Measurements from ENCODE around the gene FAM120A.
"Not testable (repeated sequence)": the region's sequence is repeated elsewhere in the genome, so short reads cannot be mapped to it uniquely, and the experiment has no call there.

The FAM120A gene

DNA sequence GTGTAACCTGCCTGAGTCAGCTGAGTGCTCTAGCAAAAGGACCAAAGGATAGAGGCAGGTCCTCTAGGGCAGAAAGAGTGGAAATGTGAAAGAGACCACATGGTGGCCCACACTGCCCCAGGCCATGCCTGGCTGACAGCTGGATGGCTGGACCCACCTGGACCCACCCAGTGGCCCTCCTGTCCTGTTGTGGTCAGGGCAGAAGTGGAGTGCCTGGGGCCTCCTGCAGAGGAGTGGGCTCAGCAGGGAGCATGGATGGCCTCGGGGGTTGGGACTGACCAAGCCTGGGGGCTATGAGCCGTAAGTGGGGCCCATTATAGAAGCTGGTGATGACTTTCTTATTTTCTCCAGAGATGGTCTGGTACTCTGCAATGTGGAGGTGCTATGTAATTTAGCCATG lies 57.6 kb downstream of the FAM120A start:
- DNase-seq (ENCODE audit: low spot score): no peak

DNA sequence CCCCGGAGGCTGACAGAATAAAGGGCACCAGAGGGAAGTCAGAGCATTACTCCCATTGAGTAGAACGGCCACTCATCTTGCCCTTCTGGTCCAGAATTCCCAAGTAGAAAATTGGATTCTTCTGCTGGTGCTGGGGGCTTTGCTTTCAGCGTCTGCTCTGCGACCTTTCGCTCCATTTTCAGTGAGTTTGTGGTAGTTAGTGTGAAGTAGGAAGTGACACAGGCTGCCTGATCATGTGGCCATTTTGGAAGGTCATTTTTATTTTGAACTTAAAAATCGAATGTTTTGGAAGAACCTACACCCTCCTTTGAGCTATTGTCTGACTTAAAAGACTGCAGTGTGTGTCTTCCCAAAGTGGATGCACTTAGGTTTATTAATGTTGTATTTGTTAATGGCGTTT lies 58.6 kb downstream of the FAM120A start:
- DNase-seq (ENCODE audit: low spot score): no peak

DNA sequence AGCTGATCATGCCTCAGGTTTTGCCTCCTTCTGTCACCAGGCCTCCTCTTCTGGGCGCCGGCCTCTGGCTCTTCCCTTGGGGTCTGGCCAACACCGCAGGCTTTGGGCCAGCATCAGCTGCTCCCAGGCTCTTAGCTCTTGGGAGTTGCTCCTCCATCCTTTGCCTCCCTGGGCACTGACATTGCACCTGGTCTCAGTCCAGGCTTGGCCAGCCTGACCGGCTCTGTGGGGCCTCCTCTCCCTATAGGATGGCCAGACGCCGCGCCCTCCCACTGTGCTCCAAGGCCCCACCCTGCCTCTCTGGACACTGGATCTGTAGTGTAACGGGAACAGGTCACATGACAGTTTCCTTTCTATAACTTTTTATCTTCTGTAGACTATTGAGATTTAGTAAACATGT lies 59.7 kb downstream of the FAM120A start:
- not testable (repeated sequence) for DNase-seq (ENCODE audit: low spot score)

DNA sequence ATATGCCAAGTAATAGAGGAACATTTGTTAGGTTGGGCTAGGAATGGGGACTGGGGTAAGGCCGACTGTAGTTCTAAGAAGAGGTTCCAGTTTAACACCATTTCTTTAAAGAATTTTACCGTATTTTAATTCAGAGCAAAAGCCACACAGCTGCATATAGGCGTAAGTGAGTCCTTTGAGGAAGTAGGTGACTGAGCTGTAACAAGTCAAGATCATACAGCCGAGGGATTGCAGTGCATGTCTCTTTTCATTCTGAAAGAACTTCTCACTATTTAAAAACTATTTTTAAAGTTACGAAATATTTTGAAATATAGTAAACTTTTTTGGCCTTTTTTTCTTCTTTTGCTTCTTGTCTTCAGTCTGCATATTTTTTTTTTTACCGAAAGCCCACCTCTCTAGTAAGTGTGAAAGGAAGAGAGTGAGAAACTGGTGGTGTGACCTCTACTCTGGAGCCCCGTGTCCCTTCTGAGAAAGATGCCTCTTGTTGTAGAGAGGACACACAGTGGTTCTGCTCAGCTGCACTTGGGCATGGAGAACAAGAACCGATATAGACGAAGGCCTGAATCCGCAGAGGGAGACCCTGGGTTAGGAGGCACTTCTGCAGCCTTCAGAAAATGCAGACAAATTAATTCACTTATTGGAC lies 60.8 kb downstream of the FAM120A start:
- DNase-seq (ENCODE audit: low spot score): not testable (repeated sequence)

DNA sequence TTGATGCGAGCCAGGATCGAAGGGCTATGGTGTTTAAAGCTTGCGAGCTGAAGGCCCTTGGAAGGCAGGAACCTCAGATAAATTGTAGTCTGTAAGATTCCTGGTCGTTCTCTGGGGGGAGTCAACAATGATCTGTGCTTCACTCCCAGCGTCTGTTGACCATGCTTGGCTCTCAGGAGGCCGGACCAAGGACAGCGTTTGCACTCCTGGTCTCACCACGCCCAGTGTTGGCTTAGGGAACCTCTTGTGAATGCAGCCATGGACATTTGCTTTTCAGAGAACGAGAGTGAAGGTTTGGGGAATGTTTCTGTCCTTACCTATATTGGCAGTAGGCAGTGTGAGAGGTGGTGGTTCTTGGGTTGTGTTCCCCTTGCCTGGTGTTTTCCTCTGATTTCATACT lies 62.1 kb downstream of the FAM120A start:
- no peak for DNase-seq (ENCODE audit: low spot score)

DNA sequence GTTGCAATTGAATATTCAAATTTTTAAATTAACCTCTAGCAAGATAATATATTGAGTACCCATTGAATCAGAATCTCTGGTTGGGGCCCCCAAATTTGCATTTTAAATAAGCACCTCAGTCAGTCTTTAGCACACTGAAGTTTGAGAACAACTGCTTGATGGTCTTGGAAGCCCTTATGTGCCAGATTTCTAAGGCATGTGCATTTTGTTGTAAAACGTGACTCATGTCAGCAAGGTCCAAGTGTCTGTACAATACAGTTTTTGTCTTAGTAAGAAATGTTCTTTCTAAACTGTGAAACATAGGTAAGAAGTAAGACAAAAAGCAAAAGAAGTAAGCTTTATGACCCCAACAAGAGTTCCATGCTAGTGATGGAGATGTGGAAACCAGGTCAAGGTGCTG lies 65.8 kb downstream of the FAM120A start:
- no peak for DNase-seq (ENCODE audit: low spot score)

DNA sequence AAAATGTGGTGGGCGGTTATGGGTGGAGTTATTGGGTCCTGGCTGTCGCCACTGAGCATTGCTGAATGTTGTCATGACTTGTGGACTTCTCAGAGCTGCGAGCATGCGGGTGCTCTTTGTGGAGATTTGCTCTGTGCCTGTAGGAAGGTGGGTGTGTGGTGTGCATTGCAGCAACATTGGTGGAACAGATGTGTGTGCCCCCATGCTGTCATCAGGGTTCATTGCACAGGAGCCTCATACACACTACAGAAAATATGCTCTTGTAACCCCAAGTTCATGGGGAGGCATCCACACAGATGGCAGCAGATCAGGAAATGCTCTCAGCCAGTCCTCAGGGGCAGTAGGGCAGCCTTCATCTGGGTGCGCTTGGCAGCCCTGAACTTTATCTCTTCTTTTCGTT lies 69.0 kb downstream of the FAM120A start:
- no peak for DNase-seq (ENCODE audit: low spot score)

DNA sequence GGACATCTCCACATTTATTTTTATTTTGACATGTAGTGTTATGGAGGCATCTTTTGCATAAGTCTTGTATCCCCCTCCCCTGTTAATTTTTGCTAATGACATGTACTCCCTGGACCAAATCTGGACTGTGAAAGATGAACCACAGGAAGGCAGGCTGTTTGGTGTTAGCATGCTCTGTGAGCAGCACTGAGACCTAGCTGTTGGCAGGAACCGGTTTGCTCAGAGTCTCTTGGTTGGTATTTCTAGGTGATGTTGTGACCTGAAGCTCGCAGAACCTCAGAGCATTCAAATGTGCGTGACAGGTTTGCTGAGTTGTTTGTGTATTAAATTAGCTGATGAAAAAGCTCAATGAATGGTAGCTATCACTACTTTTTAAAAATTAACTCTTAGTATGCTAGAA lies 71.3 kb downstream of the FAM120A start:
- no peak for DNase-seq (ENCODE audit: low spot score)

DNA sequence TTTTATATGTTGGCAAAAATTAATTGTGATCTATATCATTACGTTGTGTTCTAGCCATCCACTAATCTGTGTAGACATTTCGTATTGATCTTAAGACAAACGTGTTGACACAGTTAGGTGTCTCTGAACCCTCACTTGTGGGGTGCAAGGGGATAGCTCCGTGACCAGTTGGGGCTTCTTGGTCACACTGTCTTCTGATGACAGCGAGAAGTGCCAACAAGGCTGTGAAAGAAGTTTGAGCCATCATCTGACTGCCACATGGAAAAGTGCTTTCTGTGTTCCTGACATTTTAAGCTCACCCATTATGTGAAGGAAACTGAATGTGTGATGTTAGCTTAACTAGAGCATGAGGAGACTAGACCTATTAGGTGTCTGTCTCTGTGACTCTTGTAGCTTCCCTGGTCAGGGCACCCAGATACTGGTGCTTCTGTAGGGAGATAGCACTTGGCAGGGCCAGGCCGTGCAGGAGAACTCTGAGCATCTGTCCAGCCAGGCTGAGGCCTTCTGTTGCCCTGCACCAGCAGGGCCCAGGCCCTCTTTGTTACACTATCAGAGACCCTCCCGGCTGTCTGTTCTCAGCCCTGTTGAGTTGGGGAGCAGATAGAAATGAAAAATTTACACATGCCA lies 72.1 kb downstream of the FAM120A start:
- DNase-seq (ENCODE audit: low spot score): no peak

DNA sequence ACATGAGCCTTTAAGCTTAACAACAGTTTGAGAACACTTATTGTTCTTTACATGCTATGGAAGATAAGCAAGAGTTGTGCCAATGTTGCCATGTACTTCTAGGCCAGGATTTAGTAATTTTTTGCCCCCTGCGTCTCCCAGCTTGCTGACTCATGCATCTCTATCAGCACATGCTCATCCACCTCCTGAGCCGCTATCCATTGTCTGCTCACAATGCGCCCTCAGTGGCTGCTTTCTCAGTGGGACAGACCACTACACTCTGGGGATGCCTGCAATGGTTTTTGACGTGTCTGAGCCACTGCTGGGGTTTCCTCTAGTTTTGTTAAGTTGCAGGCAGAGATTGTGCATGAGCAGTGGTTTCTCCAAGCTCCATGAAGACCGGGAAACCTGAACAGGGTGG lies 74.0 kb downstream of the FAM120A start:
- DNase-seq (ENCODE audit: low spot score): no peak

DNA sequence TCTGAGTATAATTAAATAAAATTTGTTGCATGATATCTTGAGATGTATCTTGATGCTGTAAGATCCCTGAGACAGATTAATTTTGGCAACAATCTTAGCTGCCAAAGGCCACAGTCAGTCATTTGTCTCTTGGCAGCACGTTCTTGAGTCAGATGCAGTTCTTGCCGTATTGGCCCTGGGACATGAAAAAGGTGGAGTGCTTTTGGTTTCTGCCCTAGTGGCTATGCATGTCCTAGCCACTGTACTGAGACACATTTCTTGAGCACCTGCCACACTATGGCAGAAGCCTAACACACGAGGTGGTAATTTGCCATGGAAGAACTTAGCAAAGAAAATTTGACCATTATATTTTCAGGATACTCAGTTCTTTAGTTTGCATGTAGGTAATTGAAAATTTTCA lies 79.9 kb downstream of the FAM120A start:
- DNase-seq (ENCODE audit: low spot score): no peak

DNA sequence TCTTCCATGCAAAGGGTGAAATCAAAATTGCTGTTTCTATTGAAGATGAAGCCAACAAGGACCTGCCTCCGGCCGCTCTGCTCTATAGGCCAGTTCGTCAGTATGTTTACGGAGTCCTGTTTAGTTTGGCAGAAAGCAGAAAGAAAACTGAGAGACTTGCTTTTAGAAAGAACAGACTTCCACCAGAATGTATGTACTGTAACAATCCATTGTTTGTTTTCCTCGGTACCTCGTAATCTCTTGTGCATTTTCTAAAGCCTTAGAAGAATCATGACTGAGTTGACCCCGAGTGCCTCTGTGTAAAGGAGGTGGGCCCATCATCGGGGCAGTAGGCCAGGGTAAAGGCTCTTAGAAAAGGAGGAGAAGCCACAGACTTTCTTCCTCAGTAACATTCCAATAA lies 80.7 kb downstream of the FAM120A start:
- DNase-seq (ENCODE audit: low spot score): no peak

DNA sequence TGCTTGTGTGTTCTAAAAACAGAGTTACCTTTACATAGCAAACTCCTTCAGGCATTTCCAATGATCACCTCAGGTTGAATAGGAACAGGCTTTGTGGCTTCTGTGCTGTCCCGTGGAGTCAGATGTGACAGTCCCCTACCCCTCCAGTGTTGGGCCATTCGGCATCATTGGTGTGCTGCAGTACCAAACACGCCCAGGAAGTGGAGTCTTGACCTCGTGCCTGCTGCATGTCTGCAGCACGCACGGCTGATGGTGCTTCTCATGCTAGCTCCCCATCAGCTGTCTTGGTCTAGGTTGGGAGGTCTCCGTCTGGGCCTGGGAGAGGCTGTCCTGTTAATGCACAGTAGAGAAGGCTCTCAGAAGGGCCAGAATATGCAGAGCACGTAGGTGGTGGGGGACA lies 82.4 kb downstream of the FAM120A start:
- DNase-seq (ENCODE audit: low spot score): peak; percentile 19

DNA sequence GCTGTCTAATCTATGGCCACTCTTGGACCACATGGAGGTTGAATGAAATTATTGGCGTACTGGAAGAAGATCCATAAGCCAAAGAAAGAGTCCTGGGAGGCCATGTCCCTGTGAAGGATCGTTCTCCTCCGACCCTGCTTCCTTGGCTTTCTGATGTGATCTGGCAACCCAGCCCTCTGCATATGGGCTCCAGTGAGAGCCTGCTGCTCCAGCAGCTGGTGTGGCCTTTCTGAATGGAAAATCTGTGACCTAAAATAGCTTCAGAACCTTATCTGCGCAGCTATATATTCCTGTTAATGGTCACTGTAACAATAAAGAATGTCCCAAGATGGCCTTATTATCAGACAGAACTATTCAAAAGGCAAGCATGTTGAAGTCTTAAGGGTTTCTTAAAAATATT lies 84.7 kb downstream of the FAM120A start:
- no peak for DNase-seq (ENCODE audit: low spot score)

DNA sequence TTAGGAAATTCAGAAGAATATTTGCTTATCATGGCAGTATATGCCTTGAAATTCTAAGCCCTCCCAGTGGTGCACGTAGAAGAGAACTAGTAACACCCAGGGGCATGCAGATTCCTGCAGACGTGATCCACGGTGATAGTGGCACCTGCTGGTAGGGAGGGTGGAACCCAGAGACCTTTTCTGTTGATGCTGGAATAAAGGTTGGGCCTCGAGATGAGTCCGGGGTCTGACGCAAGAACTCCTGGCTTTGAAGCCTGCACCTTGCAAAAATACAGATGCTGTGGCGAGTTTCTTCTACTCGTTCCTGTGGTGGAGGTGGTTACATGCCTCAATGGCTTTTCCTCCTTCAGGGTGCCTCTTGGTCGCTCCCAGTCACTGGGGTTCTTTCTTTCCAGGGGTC lies 85.4 kb downstream of the FAM120A start:
- no peak for DNase-seq (ENCODE audit: low spot score)

DNA sequence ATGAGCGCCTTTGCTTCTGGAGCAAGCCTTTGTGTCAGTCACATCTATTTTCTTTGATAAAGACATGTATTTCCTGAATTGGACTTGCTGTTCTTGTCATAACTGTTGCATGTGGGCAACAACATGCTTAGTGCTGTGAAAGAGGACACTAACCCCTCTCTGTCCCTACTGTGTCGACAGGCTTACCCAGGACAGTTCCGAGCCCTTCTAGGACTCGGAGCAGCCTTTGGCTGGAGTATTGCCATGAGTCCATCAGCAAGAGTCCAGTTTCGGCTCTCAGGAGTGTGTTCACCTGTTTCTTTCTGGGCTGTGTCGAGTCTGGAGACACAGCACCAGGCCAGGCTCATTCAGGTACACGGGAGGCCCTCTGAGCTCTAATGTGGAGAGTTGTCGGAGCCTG lies 88.8 kb downstream of the FAM120A start:
- DNase-seq (ENCODE audit: low spot score): no peak

DNA sequence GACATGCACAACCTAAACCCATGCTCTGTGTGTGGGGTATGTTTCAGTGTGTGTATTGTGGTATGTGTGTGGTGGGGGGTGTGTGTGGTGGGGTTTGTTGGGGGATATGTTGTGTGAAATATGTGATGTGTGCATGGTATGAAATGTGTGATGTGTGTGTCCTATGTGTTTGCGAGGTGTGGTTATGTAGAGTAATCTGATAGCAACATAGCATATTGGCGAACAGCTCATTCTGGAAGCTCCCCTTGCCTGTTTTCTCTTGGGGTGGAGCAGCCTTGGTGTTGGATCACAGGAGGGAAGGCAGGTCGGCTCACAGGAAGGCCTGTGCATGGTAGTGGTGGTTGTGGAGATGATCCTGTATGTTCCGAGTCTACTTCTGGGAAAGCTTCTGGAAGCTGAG lies 89.5 kb downstream of the FAM120A start:
- DNase-seq (ENCODE audit: low spot score): no peak

DNA sequence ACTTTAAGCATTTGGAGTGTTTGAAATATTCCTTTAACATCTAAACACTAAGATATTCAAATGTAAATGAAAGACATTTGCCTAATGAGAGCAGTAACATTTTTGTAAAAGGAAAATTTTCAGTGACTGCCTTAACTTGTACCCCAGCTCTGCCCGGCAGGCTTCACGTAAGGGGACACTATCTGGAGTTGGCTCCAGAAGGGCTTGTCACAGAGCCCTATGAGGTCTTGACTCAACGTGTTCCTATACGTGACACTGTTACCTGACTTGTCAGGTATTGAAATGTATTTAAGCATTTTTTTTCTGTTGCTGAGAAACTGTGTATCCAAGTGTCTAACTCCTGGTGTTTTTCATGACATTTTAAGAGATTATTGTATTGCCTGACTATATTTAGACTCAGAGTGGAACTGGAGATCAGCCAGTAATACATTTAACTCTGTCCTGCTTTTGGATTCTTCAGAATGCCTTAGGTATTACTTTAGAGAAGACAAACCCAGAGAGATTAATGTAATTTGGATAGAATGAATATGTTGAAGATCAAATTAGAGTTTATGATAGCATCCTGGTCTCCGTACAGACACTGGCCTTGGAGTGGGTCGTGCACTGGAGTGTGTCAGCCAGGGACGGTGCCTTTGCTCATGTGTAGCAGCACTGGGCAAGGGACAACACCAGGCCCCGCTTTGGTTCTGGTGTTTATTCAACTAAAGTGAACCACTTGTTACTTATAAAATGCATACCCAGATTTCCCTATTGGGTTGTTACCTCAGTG lies 90.3 kb downstream of the FAM120A start:
- no peak for DNase-seq (ENCODE audit: low spot score)

DNA sequence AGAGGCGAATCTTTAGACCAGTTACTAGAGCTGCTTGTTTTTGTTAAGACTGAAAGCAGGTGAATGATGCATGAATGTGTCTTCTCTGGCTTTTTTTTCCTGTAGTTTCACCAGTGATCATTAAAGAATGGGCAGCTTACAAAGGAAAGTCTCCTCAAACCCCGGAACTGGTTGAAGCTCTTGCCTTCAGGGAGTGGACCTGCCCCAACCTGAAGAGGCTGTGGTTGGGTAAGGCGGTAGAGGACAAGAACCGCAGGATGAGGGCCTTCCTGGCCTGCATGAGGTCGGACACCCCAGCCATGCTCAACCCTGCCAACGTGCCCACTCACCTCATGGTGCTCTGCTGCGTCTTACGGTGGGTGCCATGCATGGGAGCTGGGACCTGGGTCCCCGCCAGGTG lies 91.6 kb downstream of the FAM120A start:
- no peak for DNase-seq (ENCODE audit: low spot score)

DNA sequence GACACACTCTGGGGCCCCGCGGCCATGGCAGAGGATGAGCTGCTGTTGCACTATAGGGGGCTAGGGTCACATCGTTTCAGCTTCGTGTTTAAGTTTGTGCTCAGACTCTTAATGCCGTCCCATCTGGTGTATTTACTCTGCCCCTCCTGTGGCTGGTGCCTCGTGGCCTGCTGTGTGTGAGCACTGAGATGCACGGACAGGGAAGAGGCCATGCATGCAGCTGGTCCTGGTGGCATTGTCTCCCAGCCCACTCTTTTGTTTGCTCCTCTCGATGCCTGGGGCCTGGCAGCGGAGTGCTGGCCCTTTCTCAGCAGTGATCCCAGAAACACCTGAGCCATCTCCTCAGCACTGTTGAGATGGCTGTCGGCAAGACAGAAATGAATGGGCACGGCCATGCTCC lies 94.9 kb downstream of the FAM120A start:
- no peak for DNase-seq (ENCODE audit: low spot score)

DNA sequence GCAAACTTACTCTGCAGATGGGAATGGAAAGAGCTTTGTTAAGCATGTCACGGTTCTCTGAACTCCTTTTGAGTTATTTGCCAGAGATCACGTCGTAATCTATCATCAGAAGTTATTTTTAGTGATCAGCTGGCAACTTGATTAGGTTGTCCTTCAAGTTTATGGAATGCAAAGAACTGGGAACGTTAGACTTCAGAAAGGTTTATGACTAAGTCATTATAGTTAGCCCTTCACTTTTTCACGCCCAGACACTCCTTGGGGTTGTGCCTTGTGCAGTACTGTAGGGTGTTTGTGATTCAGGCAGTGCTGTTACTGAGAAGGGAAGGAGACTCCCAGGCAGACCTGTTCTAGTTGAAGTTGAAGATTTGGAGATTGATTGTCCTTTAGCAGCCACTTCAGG lies 98.1 kb downstream of the FAM120A start:
- no peak for DNase-seq (ENCODE audit: low spot score)

DNA sequence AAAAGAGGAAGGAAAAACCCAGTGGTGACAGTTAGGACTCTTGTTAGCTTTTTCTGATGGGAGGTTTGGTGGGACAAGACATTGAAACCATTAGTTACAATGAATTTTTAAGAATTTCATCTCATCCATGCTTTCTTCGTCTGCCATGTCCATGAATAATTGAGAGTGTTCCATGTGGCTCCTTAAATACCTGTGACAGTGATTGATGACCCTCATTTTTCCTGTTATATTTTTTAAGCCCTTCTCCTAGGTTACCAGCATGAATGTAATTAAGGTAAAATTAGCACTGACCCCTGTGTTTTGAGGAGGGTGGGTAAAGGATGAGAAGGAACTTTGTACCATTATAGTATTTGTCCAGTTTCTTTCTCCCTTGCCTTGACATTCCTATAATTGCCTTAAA lies 101.4 kb downstream of the FAM120A start:
- DNase-seq (ENCODE audit: low spot score): no peak

DNA sequence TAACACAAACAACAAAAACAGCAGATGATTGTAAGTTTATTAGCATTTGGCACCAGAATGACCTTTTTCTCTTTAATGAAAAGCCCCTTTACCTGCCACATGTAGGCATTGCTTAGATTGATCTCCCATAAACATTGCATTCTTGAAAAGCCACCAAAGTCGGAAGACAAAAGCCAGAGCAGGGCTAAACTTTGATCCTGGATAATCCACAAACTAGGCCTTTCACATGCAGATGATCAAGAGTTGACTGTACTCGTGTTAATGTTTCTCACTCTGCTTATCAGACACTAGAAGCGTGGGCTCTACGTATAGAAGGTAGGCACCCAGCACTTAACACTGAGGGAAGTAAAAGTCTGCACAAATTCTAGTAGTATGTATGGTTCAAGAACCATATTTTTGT lies 103.9 kb downstream of the FAM120A start:
- DNase-seq (ENCODE audit: low spot score): no peak

All from HuH-7 (cell line).